GM23338 (cell line): ENCODE results near the gene TMEM39A.

ENCODE experiments used
- EZH2 ChIP-seq: fragments of 200-600 bp; sonication (generic); IDR thresholded peaks from one replicate; pipeline ENCODE4 v1.8.0; 2017; ENCODE audit warnings: antibody characterized with exemption, mild to moderate bottlenecking, low read depth; ENCODE audit not compliant: unreplicated experiment
- TF ChIP-seq, protein P1 (sequence below), 2 experiments: fragments of 200-600 bp in 1 of 2; sonication (generic) in 1 of 2; conservative IDR thresholded peaks; 2 replicates each; pipeline versions ENCODE4 v1.5.1 to v1.6.1; 2016 to 2017; ENCODE audit warnings: antibody characterized with exemption in 2 of 2, low read depth in 2 of 2, mild to moderate bottlenecking in 2 of 2, moderate library complexity in 1 of 2

DNA sequence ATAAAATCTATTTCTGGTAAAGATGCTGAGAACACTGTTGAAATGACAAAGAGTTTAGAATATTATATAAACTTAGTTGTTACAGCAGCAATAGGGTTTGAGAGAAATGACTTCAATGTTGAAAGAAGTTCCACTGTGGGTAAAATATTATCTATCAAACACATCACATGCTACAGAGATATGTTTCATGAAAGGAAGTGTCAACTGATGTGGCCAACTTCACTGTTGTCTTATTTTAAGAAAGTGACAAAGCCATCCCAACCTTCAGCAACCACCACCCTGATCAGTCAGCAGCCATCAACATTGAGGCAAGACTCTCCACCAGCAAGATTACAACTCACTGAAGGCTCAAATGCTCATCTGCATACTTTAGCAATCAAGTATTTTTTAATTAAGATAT is 20.2 kb downstream of the TMEM39A start:
- TF ChIP-seq, protein P1, sequence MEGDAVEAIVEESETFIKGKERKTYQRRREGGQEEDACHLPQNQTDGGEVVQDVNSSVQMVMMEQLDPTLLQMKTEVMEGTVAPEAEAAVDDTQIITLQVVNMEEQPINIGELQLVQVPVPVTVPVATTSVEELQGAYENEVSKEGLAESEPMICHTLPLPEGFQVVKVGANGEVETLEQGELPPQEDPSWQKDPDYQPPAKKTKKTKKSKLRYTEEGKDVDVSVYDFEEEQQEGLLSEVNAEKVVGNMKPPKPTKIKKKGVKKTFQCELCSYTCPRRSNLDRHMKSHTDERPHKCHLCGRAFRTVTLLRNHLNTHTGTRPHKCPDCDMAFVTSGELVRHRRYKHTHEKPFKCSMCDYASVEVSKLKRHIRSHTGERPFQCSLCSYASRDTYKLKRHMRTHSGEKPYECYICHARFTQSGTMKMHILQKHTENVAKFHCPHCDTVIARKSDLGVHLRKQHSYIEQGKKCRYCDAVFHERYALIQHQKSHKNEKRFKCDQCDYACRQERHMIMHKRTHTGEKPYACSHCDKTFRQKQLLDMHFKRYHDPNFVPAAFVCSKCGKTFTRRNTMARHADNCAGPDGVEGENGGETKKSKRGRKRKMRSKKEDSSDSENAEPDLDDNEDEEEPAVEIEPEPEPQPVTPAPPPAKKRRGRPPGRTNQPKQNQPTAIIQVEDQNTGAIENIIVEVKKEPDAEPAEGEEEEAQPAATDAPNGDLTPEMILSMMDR (conservative IDR thresholded peaks at IDR 0.05; ENCODE audit: low read depth in 2 of 2), result no peak
- no peak for TF ChIP-seq EZH2
